IgD-negative memory B cell (primary cell): ENCODE data around the gene C4BPA. TPM values are rescaled to one million over a fixed set of nuclear protein-coding genes. Genes with fewer than 3 reads are reported as not detected.

Experiments used
- H3K27ac Mint-ChIP-seq, 3 donors: one replicate each; pipeline ENCODE4 v1.8.0; 2020 to 2022; ENCODE audit warnings: mild to moderate bottlenecking in 3 of 3, mixed read lengths in 3 of 3, moderate library complexity in 1 of 3
- H3K27me3 Mint-ChIP-seq: one replicate; pipeline ENCODE4 v1.8.0; 2021; ENCODE audit warnings: mixed read lengths
- H3K36me3 Mint-ChIP-seq: one replicate; pipeline ENCODE4 v1.8.0; 2020; ENCODE audit warnings: mild to moderate bottlenecking, mixed read lengths
- H3K4me1 Mint-ChIP-seq, 3 donors: one replicate each; pipeline ENCODE4 v1.8.0; 2020 to 2022; ENCODE audit warnings: mixed read lengths in 3 of 3, mild to moderate bottlenecking in 1 of 3
- H3K4me3 Mint-ChIP-seq, 4 donors: one replicate each; pipeline ENCODE4 v1.8.0; 2020 to 2022; ENCODE audit warnings: mild to moderate bottlenecking in 4 of 4, mixed read lengths in 4 of 4, moderate library complexity in 3 of 4
- H3K9me3 Mint-ChIP-seq, 3 donors: one replicate each; pipeline ENCODE4 v1.8.0; 2020 to 2021; ENCODE audit warnings: mixed read lengths in 3 of 3, mild to moderate bottlenecking in 1 of 3
- polyA plus RNA-seq: library from polyadenylated mRNA; unstranded; fragments of 300-500 nt; fragmentation: Illumina TruSeq; gene quantifications from one replicate; pipeline ENCODE4 v1.2.3, GENCODE V29; 2021

The C4BPA gene
- polyA plus RNA-seq, 1 donor from 2014 or later = not detected

DNA sequence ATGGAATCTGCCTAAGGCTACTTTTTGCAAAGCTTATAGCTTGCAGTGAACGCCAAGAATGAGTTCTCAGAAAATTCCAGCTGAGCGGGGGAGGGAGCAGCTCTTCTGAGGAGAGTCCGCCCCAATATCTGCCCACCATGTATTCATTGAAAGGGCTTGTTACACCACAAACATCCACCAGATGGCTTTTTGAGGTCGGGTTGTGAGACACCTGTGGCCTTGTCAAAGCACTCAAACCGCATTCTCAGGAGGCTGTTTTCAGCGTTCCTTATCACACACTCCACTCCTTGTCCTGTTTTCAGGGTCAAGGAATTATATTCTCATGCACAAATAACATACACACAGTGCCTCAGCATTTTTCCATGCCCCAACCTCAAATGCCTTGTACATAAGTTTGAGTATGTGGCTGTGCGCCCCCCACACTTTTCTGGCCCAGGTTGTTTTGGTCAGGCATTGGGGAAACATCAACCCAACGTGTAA is 19.3 kb upstream of the C4BPA start:
- Mint-ChIP-seq H3K9me3 (no peaks in the 10 kb centered on the region), H3K27ac (peak overlapping the region in 1 of 3 donors; percentile 43), H3K4me3 (no peak overlapping the region), H3K4me1 (peaks cover 9 to 11% (median 10%) of the 10 kb centered on the region in 3 donors), H3K27me3 (peaks cover 2% of the 10 kb centered on the region), H3K36me3 (no peaks in the 10 kb centered on the region)

DNA sequence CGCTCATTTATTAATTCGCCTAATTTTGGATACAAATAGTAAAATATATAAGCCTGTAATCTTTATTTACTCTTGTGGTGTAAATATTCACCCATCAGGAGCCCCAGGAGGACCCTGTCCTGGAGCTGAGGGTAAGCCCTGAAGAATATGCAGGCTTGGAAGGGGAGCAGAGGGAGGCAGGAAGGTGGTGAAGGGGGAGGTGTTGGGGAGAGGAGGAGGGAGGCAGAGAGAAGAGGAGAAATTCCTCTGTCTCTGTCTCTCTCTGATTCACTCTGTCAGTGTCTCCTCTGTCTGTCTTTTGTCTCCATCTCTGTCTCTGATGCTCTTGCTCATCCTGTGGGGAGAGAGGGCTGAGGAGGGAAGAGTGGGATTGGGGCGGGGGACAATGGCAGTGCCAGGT is 18.1 kb upstream of the C4BPA start:
- peaks cover 9 to 11% (median 10%) of the 10 kb centered on the region in 3 donors for H3K4me1 Mint-ChIP-seq
- H3K27ac Mint-ChIP-seq = no peak overlapping the region

DNA sequence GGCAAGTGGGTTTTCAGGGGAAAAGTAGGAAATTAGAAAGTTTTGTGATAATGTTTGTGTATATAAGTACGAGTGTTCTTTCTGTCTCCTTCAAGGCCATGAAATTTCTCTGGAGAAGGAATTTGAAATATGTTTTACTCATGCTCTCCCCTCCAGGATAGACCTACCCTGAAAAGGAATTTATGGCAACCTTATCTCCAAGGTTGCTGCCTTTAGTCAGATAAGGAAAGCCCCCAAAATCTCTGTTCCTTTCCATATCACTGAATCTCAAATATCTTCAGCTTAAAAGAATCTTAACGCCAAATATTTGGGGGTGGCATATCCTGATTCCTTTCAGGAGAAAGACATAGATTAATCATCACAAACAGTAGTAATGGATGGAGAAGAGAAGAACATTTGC is 15.9 kb upstream of the C4BPA start:
- Mint-ChIP-seq H3K27me3 (peaks cover 2% of the 10 kb centered on the region), H3K9me3 (no peaks in the 10 kb centered on the region), H3K4me1 (peaks cover 9 to 11% (median 10%) of the 10 kb centered on the region in 3 donors), H3K36me3 (no peaks in the 10 kb centered on the region), H3K27ac (no peak overlapping the region), H3K4me3 (peak overlapping the region in 1 of 4 donors; percentile 18)

More for the DNA sequence above, 18.1 kb upstream of the C4BPA start:
- no peaks in the 10 kb centered on the region for H3K36me3 Mint-ChIP-seq
- H3K4me3 Mint-ChIP-seq = no peak overlapping the region
- H3K9me3 Mint-ChIP-seq = no peaks in the 10 kb centered on the region
- H3K27me3 Mint-ChIP-seq = peaks cover 2% of the 10 kb centered on the region

DNA sequence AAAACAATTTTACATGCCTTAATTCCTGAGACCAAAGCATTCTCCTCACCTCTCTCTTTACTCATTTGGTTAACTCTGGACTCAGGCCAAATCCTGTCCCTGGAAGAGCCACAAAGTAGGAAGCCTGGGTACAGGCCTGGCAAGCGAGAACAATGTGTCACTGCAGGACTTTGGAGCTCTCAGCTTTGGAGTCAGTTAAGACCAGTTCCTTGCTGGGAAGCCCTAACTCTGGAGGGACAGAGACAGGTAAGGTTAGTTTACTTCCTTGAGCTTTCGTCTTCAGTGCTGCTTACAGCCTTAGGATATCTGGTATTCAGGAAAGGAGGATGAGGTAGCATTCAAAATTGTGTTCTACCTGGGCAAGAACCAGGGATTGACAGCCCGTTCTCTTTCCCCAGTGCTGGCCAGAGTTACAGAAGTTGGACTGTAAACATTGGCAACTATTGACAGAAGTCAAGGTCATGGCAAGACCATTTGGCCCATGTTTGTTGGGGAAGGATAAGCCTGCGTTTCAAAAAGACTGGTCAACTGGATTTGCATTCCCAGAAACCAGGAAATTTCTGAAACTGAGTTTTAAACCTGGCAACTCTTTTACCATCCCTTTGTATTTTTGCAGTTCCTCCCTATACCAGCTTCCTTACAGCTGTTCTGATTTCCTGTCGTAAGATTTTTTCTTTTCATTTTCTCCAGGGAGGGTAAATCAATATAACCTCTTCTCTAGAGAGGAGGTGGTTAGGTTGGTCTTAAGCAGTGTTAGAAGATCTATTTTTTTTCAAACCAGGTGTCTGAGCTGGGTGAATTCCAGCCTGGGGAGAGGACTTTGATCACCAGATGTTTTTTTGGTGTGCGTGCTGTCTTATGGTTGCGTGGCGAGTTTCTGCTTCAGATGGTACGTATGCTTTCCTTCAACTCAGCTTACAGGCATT is 15.1 kb upstream of the C4BPA start, which contains the start of gene C4BPB:
Gene C4BPB, plus strand, starts transcription at position 160 of the 926 bp plus-strand sequence. Its CDS starts 672 bp downstream, at position 832.
- H3K27me3 Mint-ChIP-seq = peaks cover 2% of the 10 kb centered on the region
- no peaks in the 10 kb centered on the region for H3K36me3 Mint-ChIP-seq
- peaks cover 9 to 11% (median 10%) of the 10 kb centered on the region in 3 donors for H3K4me1 Mint-ChIP-seq
- peak within 1 kb of the TSS in 3 of 4 donors; percentile 44 to 80 (median 51) for H3K4me3 Mint-ChIP-seq
- H3K9me3 Mint-ChIP-seq = no peaks in the 10 kb centered on the region
- no peak within 1 kb of the TSS for H3K27ac Mint-ChIP-seq

DNA sequence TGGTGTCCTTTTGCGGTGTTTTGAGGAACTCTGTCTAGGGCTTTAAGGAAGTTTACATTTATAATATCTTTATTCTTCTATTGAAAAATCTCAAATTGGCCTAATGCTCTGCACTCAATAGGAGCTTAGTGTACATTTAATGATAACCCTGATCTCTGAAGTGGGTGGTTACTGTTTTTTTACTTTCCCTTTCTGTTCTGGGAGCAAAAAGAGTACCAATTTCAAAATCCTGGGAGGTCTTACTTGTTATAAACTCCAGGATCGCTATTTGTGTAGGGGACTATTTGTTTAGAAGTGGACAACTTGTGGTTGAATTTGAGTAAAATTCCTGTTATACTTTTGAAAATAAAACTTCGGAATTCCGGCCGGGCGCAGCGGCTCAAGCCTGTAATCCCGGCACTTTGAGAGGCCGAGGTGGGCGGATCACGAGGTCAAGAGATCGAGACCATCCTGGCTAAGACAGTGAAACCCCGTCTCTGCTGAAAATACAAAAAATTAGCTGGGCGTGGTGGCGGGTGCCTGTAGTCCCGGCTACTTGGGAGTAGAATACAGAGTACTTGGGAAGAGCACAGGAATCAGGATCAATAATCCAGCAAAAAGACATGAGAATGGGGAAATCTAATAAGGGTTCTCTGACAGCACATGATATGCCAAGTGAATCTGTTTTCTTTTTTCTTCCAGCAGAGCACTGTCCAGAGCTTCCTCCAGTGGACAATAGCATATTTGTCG is 14.2 kb upstream of the C4BPA start:
- H3K4me3 Mint-ChIP-seq = peak overlapping the region in 3 of 4 donors; percentile 44 to 80 (median 51)
- peaks cover 5 to 9% (median 7%) of the 10 kb centered on the region in 3 donors for H3K4me1 Mint-ChIP-seq
- H3K36me3 Mint-ChIP-seq = no peaks in the 10 kb centered on the region
- no peaks in the 10 kb centered on the region for H3K27me3 Mint-ChIP-seq
- no peak overlapping the region for H3K27ac Mint-ChIP-seq
- H3K9me3 Mint-ChIP-seq = no peaks in the 10 kb centered on the region

DNA sequence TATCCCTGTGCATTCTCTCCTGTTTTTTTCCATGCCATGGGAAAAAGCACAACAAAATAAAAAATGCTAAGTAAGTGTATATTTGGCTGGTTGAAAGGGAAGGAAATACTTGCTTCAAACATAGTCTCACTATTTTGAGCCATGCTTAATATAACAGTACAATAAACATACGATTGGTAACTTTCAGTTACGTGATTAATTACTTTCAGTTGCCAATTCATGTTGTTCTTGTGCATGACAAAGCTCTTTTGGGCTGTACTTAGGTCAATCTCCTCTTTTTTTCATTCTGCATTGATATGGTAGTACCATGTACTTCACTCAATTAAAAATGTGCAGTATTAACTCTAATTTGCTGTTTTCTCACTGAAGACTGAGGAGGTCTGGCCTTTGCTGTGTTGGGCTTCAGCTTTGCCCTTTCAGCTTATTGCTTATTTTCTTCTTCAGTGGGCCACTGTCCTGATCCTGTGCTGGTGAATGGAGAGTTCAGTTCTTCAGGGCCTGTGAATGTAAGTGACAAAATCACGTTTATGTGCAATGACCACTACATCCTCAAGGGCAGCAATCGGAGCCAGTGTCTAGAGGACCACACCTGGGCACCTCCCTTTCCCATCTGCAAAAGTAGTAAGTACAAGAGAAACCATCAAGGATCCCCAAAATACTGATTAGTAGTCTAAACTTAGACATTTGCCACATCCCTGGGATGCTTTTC is 12.7 kb upstream of the C4BPA start:
- no peak overlapping the region for H3K27ac Mint-ChIP-seq
- peaks cover 6% of the 10 kb centered on the region for H3K27me3 Mint-ChIP-seq
- no peak overlapping the region for H3K4me3 Mint-ChIP-seq
- no peaks in the 10 kb centered on the region for H3K36me3 Mint-ChIP-seq
- H3K4me1 Mint-ChIP-seq = peaks cover 5% of the 10 kb centered on the region in 3 donors
- H3K9me3 Mint-ChIP-seq = no peaks in the 10 kb centered on the region

DNA sequence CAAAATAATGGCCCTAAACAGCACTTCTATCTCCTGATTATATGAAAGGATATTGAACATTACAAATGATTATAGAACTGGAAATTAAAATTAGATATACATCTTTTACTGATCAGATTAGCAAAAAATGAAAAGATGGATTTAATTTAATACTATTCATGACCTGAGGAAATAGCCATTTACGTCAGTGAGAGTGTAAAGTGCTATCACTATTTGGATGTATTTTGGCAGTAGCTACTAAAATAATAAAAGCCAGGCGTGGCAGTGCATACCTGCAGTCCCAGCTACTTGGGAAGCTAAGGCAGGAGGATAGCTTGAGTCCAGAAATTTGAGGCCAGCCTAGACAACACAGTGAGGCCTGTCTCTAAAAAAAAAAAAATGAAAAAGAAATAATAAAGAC is 10.1 kb upstream of the C4BPA start:
- Mint-ChIP-seq H3K36me3 (no peaks in the 10 kb centered on the region), H3K27ac (no peak overlapping the region), H3K4me1 (peaks cover 5 to 7% (median 5%) of the 10 kb centered on the region in 3 donors), H3K9me3 (no peaks in the 10 kb centered on the region), H3K4me3 (no peak overlapping the region), H3K27me3 (peaks cover 6% of the 10 kb centered on the region)

DNA sequence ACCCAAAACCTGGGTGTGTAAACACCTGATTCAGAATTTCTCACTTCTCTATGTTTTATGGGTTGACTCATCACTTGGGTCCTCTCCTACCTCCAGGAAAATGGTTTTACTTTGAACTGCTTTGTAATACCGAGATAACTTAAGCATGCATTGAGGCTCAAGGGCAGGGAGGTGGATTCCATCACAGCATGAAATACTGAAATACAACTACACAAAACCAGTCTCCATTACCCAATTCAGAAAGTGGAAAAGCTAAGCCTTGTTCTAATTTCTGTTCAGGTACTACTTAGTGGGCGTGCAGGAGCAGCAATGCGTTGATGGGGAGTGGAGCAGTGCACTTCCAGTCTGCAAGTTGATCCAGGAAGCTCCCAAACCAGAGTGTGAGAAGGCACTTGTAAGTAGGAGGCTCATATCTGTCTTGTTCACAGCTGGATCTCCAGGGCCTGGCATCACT is 6.1 kb upstream of the C4BPA start:
- Mint-ChIP-seq H3K4me1 (peaks cover 0 to 2% (median 0%) of the 10 kb centered on the region in 3 donors), H3K9me3 (no peaks in the 10 kb centered on the region), H3K4me3 (no peak overlapping the region), H3K36me3 (no peaks in the 10 kb centered on the region), H3K27me3 (peaks cover 6% of the 10 kb centered on the region), H3K27ac (no peak overlapping the region)

DNA sequence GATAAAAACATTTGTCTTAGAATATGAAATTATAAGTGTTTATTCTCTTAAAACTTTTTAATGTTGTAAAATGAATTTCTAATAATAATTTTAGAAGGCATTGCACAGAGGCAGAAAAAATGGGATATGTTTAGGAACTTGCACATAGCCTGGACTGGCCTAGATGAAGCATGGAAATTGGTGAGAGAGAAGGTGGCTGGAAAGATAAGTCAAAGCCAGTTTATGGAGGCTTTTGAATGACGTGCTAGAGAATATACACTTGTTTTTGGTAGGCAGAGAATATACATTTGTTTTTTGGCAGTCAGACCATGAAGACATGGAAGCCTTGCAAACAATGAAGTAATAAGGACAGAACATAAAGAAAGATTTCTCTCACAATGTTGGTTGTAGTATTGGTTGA is 2.3 kb upstream of the C4BPA start:
- H3K9me3 Mint-ChIP-seq = no peaks in the 10 kb centered on the region
- no peaks in the 10 kb centered on the region for H3K36me3 Mint-ChIP-seq
- H3K27me3 Mint-ChIP-seq = peaks cover 1% of the 10 kb centered on the region
- H3K27ac Mint-ChIP-seq = no peak overlapping the region
- H3K4me1 Mint-ChIP-seq = peaks cover 0 to 2% (median 0%) of the 10 kb centered on the region in 3 donors
- no peak overlapping the region for H3K4me3 Mint-ChIP-seq

DNA sequence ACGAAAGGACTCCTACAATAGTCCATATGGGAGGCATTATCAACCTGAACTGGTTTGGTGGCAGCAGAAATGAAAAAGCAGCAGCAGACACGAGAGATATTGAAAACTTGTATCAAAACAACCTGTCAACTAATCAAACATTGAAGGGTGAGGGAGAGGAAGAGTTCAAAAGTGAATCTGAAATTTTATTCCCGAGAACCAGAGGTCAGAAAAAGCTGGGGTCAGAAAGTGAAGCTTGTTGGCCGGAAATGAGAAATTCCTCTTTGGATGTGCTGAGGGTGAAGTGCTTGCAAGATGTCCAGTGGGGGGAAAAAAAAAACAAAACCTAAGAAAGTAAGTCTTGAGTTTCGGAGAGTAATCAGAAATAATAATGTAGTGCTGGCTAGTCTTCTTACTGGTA is 1.9 kb upstream of the C4BPA start:
- Mint-ChIP-seq H3K9me3 (no peaks in the 10 kb centered on the region), H3K36me3 (no peaks in the 10 kb centered on the region), H3K4me1 (peaks cover 0 to 2% (median 0%) of the 10 kb centered on the region in 3 donors), H3K27ac (no peak overlapping the region), H3K27me3 (peaks cover 1% of the 10 kb centered on the region), H3K4me3 (no peak overlapping the region)

DNA sequence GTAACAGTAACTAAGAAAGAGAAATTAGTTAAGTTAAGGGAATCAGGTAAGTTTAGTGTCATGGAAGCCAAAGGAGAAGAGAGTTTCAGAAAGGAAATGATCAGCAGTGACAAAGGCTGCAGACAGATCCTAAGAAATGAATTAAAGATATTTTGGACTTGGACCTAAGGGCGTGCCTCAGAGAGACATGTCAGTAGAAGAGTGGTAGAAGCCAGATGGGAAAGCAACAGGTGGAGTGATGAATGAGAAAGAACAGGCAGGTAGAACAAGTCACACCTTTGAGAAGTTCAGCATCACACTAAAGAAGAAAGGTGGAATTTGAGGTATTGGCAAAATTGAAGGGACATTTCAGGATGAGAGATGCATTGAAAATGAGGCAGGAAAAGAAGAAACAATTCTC is 1.4 kb upstream of the C4BPA start:
- peaks cover 0 to under 1% (median 0%) of the 10 kb centered on the region in 3 donors for H3K4me1 Mint-ChIP-seq
- no peaks in the 10 kb centered on the region for H3K36me3 Mint-ChIP-seq
- no peak overlapping the region for H3K27ac Mint-ChIP-seq
- no peak overlapping the region for H3K4me3 Mint-ChIP-seq
- peaks cover 3% of the 10 kb centered on the region for H3K27me3 Mint-ChIP-seq
- H3K9me3 Mint-ChIP-seq = no peaks in the 10 kb centered on the region

DNA sequence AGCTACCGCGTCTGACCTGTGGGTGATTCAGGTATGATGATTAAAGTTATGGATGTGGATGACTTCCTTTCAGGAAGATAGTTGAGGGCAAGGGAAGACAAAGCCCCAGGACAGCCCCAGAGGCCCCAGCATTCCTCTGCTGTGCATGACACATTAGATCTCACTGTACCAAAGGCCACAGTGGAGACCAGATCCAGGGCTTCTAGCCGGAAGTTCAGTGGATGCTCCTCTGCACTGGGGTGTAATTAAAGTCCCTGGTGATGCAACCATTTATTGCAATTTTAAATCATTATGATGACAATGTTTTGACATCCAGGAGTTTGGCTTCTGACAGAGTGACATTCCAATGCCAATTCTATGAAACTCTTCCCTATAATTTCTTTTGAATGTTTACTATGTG is 5.0 kb downstream of the C4BPA start:
- peaks cover 2% of the 10 kb centered on the region for H3K36me3 Mint-ChIP-seq
- H3K9me3 Mint-ChIP-seq = no peaks in the 10 kb centered on the region
- no peaks in the 10 kb centered on the region for H3K4me1 Mint-ChIP-seq
- H3K4me3 Mint-ChIP-seq = no peak overlapping the region
- H3K27me3 Mint-ChIP-seq = peaks cover 16% of the 10 kb centered on the region
- no peak overlapping the region for H3K27ac Mint-ChIP-seq

DNA sequence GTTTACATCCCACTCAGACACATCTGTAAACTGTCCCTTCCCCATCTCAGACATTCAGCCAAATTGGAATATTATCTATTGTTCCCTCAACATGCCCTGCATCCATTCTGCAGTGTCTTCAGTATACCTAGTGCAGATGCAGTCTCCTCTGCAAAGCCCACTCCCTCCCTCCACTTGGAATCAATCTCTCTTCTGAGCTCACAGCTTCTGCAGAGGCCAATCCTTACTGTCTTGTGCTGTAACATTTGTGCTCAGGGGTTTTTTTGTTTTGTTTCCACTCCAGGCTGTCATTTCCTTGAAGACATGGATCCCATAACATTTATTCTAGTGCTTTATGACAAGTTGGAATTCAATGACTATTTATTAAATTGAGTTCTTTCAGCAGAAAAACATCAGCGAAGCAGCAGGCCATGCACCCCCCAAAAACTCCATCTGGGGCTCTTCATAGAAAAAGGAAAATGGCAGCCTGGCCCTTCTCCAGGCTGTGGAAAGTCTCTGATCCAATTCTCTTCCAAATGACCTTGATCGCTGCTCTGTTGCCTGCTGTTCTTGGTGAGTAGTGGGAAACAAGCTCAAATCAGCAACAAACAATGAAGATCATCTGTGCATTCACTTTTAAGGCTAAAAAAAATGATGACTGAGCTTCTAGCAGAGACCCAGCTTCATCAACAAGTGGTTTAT is 8.7 kb downstream of the C4BPA start:
- no peak overlapping the region for H3K27ac Mint-ChIP-seq
- H3K4me3 Mint-ChIP-seq = no peak overlapping the region
- peaks cover 14% of the 10 kb centered on the region for H3K27me3 Mint-ChIP-seq
- H3K9me3 Mint-ChIP-seq = no peaks in the 10 kb centered on the region
- no peaks in the 10 kb centered on the region for H3K4me1 Mint-ChIP-seq
- peaks cover 5% of the 10 kb centered on the region for H3K36me3 Mint-ChIP-seq

DNA sequence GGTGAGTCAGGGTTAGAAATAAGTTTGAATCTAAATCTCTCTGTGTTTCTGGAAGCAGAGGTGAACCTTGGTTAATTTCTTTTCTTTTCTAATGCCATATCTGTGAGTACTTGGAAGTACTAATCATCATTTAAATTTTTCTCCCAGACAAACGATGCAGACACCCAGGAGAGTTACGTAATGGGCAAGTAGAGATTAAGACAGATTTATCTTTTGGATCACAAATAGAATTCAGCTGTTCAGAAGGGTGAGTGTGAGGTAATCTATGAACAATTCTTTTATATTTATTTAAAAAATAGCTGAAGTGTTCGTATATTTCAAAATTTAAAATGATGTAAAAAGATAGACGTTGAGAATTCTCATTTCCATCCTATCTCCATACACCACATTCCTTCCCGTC is 11.2 kb downstream of the C4BPA start:
- peaks cover 5% of the 10 kb centered on the region for H3K36me3 Mint-ChIP-seq
- no peak overlapping the region for H3K4me3 Mint-ChIP-seq
- no peaks in the 10 kb centered on the region for H3K9me3 Mint-ChIP-seq
- H3K27me3 Mint-ChIP-seq = peaks cover 13% of the 10 kb centered on the region
- no peaks in the 10 kb centered on the region for H3K4me1 Mint-ChIP-seq
- H3K27ac Mint-ChIP-seq = no peak overlapping the region
